Natural killer cell (primary cell): ENCODE results near the gene TBC1D4. TPM values are rescaled to one million over a fixed set of nuclear protein-coding genes. Genes with fewer than 3 reads are reported as not detected.

ENCODE experiments used
- ATAC-seq, 3 donors: fragments of 150-1000 bp in 2 of 3; fragments of 200-7000 bp in 1 of 3; cut with Tn5 transposase; 1 replicate in 1 of 3; 2 replicates in 2 of 3; pipeline ENCODE4 v1.10.0; 2021; ENCODE audit warnings: mild to moderate bottlenecking in 2 of 3, moderate library complexity in 2 of 3
- DNase-seq, 2 donors: peaks; one replicate each; pipeline versions ENCODE4 v3.0.0 to v3.0.0-alpha.2; 2013 to 2021; ENCODE audit warnings: mixed read lengths in 1 of 2
- H3K27ac ChIP-seq: one replicate; pipeline ENCODE4 v1.5.1; 2013; ENCODE audit warnings: mild to moderate bottlenecking, low read length
- H3K27me3 ChIP-seq: one replicate; pipeline ENCODE4 v1.6.1; 2013; ENCODE audit warnings: low read length; ENCODE audit not compliant: control insufficient read depth, insufficient read depth
- H3K36me3 ChIP-seq: one replicate; pipeline ENCODE4 v1.6.1; 2013; ENCODE audit warnings: low read length; ENCODE audit not compliant: control insufficient read depth, insufficient read depth
- H3K4me1 ChIP-seq: one replicate; pipeline ENCODE4 v1.6.1; 2013; ENCODE audit warnings: low read length; ENCODE audit not compliant: control insufficient read depth, insufficient read depth
- H3K4me3 ChIP-seq: one replicate; pipeline ENCODE4 v1.5.1; 2013; ENCODE audit warnings: low read length
- H3K9me3 ChIP-seq: one replicate; pipeline ENCODE4 v1.6.1; 2013; ENCODE audit warnings: low read length; ENCODE audit not compliant: control insufficient read depth, insufficient read depth
- H3K27ac Mint-ChIP-seq, 2 donors: one replicate each; pipeline ENCODE4 v1.8.0; 2022; ENCODE audit warnings: mild to moderate bottlenecking in 2 of 2, mixed read lengths in 2 of 2, moderate library complexity in 1 of 2
- H3K27me3 Mint-ChIP-seq, 2 donors: one replicate each; pipeline ENCODE4 v1.8.0; 2022; ENCODE audit warnings: low read depth in 2 of 2, mixed read lengths in 2 of 2
- H3K36me3 Mint-ChIP-seq: one replicate; pipeline ENCODE4 v1.8.0; 2022; ENCODE audit warnings: mixed read lengths
- H3K4me1 Mint-ChIP-seq, 2 donors: one replicate each; pipeline ENCODE4 v1.8.0; 2022; ENCODE audit warnings: mixed read lengths in 2 of 2
- H3K4me3 Mint-ChIP-seq: one replicate; pipeline ENCODE4 v1.8.0; 2022; ENCODE audit warnings: mild to moderate bottlenecking, moderate library complexity, mixed read lengths
- H3K9me3 Mint-ChIP-seq, 2 donors: one replicate each; pipeline ENCODE4 v1.8.0; 2022; ENCODE audit warnings: mixed read lengths in 2 of 2
- CTCF ChIP-seq: fragments of 200-600 bp; IDR thresholded peaks from one replicate; pipeline ENCODE4 v1.8.0; 2022; ENCODE audit warnings: antibody characterized with exemption
- WGBS: methylation state at CpG from one replicate; pipeline ENCODE4 v1.1.7; 2013; ENCODE audit warnings: missing lambda C conversion rate; ENCODE audit not compliant: insufficient coverage; 5-methylcytosine and 5-hydroxymethylcytosine counted together
- intact Hi-C: fragments of 100-400 bp; cut with micrococcal nuclease; formaldehyde crosslinking; loops from one replicate; pipeline ENCODE4 v1.14.2; 2022
- total RNA-seq, 4 donors: library from RNA; stranded (reverse); fragments of 120-200 nt in 1 of 4; gene quantifications; one replicate each; pipeline versions ENCODE4 v1.2.3 to v1.2.4, GENCODE V29; 2013 to 2022

TBC1D4 gene
- total RNA-seq, 3 donors from 2014 or later (not counting 1 experiment from before 2014, with no cell fraction given): 0.54 to 5.1 (median 3.7) TPM

- H3K27me3 ChIP-seq: no peaks in the 10 kb centered on the region
- no peak overlapping the region for H3K4me3 Mint-ChIP-seq
- ATAC-seq: no peak
- no peak overlapping the region for H3K27ac ChIP-seq
- H3K4me1 Mint-ChIP-seq: no peaks in the 10 kb centered on the region
- H3K27me3 Mint-ChIP-seq: no peaks in the 10 kb centered on the region
- no CpG with 5 or more reads among the region's 1 CpG for WGBS
- H3K27ac Mint-ChIP-seq: no peak overlapping the region
- H3K9me3 ChIP-seq: no peaks in the 10 kb centered on the region
- H3K9me3 Mint-ChIP-seq: no peaks in the 10 kb centered on the region
- no peaks in the 10 kb centered on the region for H3K4me1 ChIP-seq
- H3K4me3 ChIP-seq: no peak overlapping the region
- TF ChIP-seq CTCF: no peak
- intact Hi-C loops: no loop called here
- no peaks in the 10 kb centered on the region for H3K36me3 ChIP-seq
- no peaks in the 10 kb centered on the region for H3K36me3 Mint-ChIP-seq
- no peak for DNase-seq
These were observed 185.3 kb downstream of the TBC1D4 start for GRCh38 chr13:75296641-75297040.

GRCh38 chr13:75295201-75295600 lies 186.8 kb downstream of the TBC1D4 start:
- H3K36me3 ChIP-seq: no peaks in the 10 kb centered on the region
- no peaks in the 10 kb centered on the region for H3K9me3 Mint-ChIP-seq
- no peaks in the 10 kb centered on the region for H3K9me3 ChIP-seq
- DNase-seq (no peak), ATAC-seq (no peak)
- H3K4me1 ChIP-seq: no peaks in the 10 kb centered on the region
- WGBS: no CpG with 5 or more reads among the region's 3 CpGs
- H3K36me3 Mint-ChIP-seq: no peaks in the 10 kb centered on the region
- H3K4me3 ChIP-seq: no peak overlapping the region
- no peak overlapping the region for H3K27ac ChIP-seq
- intact Hi-C loops: no loop called here
- TF ChIP-seq CTCF: no peak
- H3K27ac Mint-ChIP-seq: no peak overlapping the region
- no peaks in the 10 kb centered on the region for H3K4me1 Mint-ChIP-seq
- no peaks in the 10 kb centered on the region for H3K27me3 ChIP-seq
- no peak overlapping the region for H3K4me3 Mint-ChIP-seq
- no peaks in the 10 kb centered on the region for H3K27me3 Mint-ChIP-seq

GRCh38 chr13:75294110-75294509 lies 187.9 kb downstream of the TBC1D4 start:
- Mint-ChIP-seq H3K27me3 (no peaks in the 10 kb centered on the region), H3K4me1 (no peaks in the 10 kb centered on the region), H3K9me3 (no peaks in the 10 kb centered on the region), H3K36me3 (no peaks in the 10 kb centered on the region), H3K4me3 (no peak overlapping the region), H3K27ac (no peak overlapping the region)
- DNase-seq (peak in 1 of 2 donors; percentile 13), ATAC-seq (no peak)
- no peak overlapping the region for H3K4me3 ChIP-seq
- no peaks in the 10 kb centered on the region for H3K4me1 ChIP-seq
- no peaks in the 10 kb centered on the region for H3K27me3 ChIP-seq
- TF ChIP-seq CTCF: no peak
- no peaks in the 10 kb centered on the region for H3K9me3 ChIP-seq
- intact Hi-C loops: no loop called here
- no peak overlapping the region for H3K27ac ChIP-seq
- H3K36me3 ChIP-seq: no peaks in the 10 kb centered on the region

GRCh38 chr13:75285310-75285709 lies 196.7 kb downstream of the TBC1D4 start:
- Mint-ChIP-seq H3K9me3 (no peaks in the 10 kb centered on the region), H3K36me3 (no peaks in the 10 kb centered on the region), H3K27ac (no peak overlapping the region), H3K4me3 (no peak overlapping the region), H3K4me1 (no peaks in the 10 kb centered on the region), H3K27me3 (no peaks in the 10 kb centered on the region)
- ATAC-seq: no peak
- Histone ChIP-seq H3K27me3 (no peaks in the 10 kb centered on the region), H3K27ac (no peak overlapping the region), H3K36me3 (no peaks in the 10 kb centered on the region), H3K4me3 (no peak overlapping the region), H3K4me1 (no peaks in the 10 kb centered on the region), H3K9me3 (no peaks in the 10 kb centered on the region)
- no peak for DNase-seq
- 67% methylated on average over 1 of the region's 1 CpG for WGBS
- intact Hi-C loops: no loop called here
- TF ChIP-seq CTCF: no peak
